ENCODE measurements around the gene VSIG10.

DNA sequence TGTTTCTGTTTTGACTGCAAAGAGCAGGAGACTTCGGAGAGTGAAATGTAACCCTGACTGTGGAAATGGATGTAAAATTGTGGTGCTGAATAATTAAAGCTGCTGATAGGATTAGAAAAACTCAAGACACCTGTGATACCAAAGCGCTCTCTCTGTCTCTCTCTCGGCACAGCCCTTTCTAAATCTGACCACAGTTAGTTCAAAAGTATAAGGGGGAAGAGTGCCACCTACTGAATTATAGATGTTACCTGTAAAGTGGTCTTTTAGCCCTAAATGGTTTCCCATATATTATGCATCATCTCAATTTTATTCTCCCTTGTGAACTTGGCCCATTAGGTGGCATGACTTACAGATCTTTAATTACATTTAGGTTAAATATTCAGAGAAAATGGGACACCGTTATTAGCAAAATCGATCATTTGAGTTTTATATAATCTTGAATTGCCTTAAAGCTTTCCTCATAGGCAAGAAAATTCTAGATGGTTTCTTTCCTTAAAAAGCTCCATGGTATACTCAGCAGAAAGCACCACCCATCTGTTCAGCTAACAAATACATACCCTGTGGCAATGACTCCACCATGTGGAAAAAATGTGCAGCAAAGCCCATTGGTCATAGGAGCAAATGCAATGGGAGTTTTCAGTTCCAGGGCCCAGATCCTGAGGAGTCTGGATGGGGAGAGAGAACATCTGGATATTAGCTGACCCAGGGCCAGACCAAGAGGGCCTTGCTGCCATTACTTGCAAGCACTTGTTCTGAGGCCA lies 69.2 kb downstream of the VSIG10 start:
- TF ChIP-seq POLR2A (IDR thresholded peaks at IDR 0.05): no peak
- TF ChIP-seq, protein P1, sequence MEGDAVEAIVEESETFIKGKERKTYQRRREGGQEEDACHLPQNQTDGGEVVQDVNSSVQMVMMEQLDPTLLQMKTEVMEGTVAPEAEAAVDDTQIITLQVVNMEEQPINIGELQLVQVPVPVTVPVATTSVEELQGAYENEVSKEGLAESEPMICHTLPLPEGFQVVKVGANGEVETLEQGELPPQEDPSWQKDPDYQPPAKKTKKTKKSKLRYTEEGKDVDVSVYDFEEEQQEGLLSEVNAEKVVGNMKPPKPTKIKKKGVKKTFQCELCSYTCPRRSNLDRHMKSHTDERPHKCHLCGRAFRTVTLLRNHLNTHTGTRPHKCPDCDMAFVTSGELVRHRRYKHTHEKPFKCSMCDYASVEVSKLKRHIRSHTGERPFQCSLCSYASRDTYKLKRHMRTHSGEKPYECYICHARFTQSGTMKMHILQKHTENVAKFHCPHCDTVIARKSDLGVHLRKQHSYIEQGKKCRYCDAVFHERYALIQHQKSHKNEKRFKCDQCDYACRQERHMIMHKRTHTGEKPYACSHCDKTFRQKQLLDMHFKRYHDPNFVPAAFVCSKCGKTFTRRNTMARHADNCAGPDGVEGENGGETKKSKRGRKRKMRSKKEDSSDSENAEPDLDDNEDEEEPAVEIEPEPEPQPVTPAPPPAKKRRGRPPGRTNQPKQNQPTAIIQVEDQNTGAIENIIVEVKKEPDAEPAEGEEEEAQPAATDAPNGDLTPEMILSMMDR (IDR thresholded peaks at IDR 0.05): peak in 3 of 7 experiments; percentile 8 to 22 (median 16)
